Esophagus squamous epithelium (tissue), 4 donors: ENCODE data around the gene ANGPTL2.

Experiments used
- CTCF ChIP-seq, 6 experiments: fragments of 450-650 bp in 4 of 6; fragments of 200-600 bp in 2 of 6; sonication (generic) in 2 of 6; IDR thresholded peaks; one replicate each; pipeline ENCODE4 v1.5.1; 2016 to 2019; ENCODE audit warnings: antibody characterized with exemption in 6 of 6, mild to moderate bottlenecking in 4 of 6, moderate library complexity in 4 of 6
- POLR2A ChIP-seq, 4 donors: fragments of 450-650 bp; IDR thresholded peaks; one replicate each; pipeline ENCODE4 v1.6.1; 2017; ENCODE audit warnings: antibody characterized with exemption in 4 of 4, mild to moderate bottlenecking in 4 of 4, moderate library complexity in 3 of 4

- no peak for TF ChIP-seq POLR2A (IDR thresholded peaks at IDR 0.05)
- no peak for TF ChIP-seq CTCF (IDR thresholded peaks at IDR 0.05)
These were observed 44.8 kb downstream of the ANGPTL2 start for GRCh38 chr9:127077644-127077946.
